Left renal cortex interstitium (tissue), 4 donors: Measurements from ENCODE around the gene GPR31. TPM values are rescaled to one million over a fixed set of nuclear protein-coding genes. Genes with fewer than 3 reads are reported as not detected.

Source experiments
- DNase-seq, 4 donors: peaks; one replicate each; pipeline ENCODE4 v3.0.0-alpha.2; 2013; ENCODE audit warnings: low read depth in 4 of 4, low spot score in 2 of 4, missing footprints in 1 of 4
- polyA plus RNA-seq, 4 donors: library from polyadenylated mRNA; unstranded; fragments of 120-200 nt; gene quantifications; one replicate each; pipeline ENCODE4 v1.2.1, GENCODE V29; 2013; ENCODE audit not compliant: insufficient read length in 4 of 4

GPR31 gene
- polyA plus RNA-seq, 4 donors = not detected

GRCh38 chr6:167122041-167122826 lies 35.5 kb downstream of the GPR31 start:
- DNase-seq = no peak

DNA sequence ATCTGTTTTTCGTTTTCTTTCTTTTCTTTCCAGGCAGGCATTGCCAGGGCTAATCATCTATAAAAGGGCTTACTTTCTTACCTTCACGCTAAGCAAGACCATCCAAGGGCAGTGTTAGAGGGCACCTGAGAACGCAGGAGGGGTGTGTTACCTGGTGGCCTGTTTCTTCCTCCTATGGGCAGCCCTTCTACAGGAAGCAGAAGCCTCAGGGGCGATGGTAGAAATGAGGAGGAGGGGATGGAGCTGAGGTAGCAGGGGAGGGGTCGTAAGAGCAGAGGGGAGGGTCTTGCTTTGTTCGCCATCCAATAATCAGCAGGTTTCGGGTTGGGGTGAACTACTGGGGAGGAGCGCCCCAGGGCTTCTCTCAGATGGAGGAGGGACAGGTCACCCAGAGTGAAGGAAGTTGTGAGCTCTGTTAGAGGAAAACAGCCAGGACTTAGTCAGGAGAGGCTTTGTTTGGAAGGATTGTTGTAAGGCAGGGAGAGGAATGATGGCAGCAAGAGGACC lies 36.4 kb downstream of the GPR31 start:
- no peak for DNase-seq

DNA sequence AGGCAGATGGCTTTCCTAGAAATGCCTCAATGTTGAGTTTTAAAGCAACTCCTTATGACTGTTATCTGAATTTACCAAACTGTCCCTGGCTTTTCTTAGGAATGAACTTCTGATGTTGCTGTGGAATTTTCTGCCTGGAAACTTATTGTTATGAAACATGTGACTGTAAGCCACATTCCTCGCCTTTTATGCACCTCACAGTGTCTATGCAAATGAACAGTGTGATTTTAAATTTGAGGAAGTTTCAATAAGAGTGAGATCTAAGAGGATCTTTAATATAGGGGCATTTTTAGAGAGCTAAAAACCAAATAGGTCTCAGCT lies 37.2 kb downstream of the GPR31 start:
- no peak for DNase-seq

- no peak for DNase-seq
Observed at GRCh38 chr6:167119670-167120582, 37.9 kb downstream of the GPR31 start.

- no peak for DNase-seq
Observed at GRCh38 chr6:167118839-167119238, 38.9 kb downstream of the GPR31 start.

DNA sequence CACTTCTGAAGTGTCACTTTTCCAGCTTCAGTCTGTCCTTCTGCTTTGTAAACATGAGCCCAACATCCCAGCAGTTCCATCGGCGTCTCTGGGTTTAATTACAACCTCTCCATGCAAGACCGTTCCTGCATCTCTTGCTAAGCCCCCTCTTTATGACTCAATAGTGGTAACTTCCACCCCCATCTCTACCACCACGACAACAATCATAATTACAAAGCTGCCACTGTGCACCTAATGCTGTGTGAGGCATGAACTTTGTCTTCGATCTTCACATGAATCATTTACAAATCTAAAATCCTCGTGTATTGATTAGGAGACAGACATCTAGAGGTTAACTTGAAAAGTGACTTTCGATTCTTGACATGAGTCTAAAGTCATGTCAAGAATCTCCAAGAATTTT lies 39.8 kb downstream of the GPR31 start:
- no peak for DNase-seq

DNA sequence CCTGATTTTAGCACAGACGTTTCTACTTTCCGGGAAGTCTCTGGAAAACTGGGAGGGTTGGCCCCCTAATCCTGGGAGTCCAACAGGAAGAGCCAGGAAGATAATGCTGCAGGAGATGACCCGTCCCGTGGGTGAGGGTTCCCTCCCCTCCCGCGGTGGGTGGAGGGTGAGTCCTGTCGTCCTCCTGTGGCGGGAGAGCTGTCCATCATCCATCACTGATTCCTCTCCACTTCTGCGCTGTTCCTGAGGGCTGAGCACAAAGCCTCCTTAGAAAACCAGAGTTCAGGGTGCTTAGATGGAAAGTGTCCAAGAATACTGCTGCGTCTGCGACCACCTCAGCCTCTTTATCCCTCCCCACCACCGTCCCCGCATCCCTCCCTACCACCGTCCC lies 40.9 kb downstream of the GPR31 start:
- DNase-seq = no peak

GRCh38 chr6:167116109-167116837 lies 41.5 kb downstream of the GPR31 start:
- DNase-seq = no peak

DNA sequence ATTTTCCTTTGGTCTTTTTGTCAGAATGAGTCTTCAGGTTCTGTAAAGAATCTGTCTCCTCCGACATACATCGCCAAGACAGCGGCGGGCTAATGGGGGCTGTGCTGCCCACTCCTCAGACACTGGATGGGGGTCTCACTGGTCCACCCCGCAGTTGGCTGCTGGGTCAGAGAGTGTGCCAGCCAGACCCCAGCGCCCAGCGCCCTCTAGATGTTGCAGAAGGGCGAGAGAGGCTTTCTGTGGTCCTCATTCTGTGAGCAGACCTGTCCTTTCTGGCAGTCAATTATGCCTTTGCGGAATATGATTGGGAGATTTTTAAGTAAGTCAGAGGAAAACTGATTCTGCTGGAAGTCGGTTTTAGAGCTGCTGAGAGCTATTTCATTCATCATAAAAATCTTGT lies 42.7 kb downstream of the GPR31 start:
- no peak for DNase-seq

DNA sequence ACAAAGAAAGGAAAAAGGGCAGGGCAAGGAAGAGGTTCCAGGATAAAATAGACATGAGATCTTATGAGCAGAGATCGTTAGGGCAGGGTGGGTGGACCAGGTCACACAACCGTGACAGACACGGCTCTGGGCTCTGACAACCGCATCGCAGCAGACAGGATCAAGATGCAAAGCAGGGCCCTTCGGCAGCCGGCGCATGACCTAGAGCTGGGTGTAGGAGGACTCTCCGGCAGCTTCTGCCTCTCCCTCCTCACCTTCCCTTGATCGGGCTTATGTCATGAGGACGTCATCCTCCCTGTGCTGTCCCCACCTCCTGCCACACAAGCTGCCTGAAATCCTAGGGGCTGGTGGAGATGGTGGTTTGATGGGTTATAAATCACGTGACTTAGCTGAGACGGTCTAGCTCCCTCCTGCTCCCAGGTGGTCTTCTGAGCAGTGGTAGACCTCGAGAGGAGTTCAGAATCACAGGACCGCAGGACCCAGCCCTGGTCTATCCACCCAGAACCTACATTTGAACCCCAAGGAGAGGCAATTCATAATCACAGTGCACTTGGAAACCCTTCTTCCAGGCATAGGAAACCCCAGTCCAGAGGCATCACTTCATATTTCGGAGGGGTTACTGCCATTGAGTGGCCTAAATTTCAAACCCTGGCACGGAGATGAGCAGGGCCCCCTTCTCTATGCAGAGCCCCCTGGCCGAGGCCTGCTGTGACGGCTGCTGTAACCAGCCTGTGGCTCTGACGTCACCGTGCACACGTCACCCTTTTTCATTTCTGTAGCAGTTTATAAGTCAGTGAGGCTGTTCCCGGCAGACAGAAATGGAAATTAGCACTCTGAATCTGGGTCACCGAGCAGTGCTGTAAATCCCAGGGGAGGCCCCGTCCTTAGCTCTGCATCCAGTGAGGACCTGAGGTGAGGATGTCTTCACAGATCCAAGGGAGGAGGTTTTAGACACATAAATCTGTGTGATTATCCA lies 43.6 kb downstream of the GPR31 start:
- no peak for DNase-seq

DNA sequence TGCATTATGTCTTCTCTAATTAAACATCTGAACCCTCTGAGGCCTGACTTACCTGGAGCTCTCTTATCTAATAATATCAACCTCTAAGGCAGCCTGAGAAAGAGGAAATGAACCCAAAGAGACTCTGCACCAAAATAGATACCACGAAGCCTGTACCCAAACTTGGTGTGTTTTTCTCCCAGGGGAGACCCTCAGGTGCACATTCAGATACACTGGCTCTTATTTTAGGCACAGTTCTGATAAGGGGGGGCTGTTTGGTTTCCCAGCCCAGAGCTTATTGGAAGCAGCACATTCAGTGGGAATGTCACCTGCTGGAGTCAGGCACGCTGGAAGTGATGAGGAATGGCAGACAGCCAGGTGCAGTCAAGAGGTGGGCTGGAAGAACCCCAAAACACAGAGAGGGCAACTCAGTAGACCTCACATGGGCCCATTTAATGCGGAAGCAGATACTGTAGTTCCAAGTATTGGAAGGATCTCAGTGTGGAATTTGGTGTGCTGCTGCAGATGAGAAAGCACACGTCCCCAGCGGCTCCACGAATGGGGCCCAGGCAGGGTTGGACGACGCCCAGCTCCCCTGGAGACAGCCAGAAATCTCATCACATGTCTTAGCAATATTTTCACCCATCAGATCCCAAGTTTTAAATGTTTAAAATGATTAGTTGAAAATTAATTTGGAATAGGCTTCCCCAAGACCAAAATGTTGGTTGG lies 44.6 kb downstream of the GPR31 start:
- no peak for DNase-seq

DNA sequence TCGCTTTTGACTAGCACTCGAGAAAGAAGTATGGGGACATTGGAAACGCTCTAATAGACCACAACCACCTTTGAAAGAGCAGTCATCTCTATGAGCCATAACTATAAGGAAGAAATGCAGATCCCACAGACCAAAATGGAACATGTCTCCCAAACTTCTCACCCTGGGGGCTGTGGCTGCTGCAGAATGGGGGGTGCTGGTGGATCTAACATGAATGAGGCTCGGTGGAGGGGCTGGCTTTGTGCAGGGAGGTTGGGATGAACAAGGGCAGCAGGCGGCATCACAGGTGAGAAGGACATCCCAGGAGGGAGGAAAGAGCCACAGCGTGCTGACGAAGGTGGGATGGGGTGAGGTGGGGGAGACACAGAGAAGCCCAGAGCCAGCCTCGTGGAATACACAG lies 45.4 kb downstream of the GPR31 start:
- no peak for DNase-seq

GRCh38 chr6:167111597-167111996 lies 46.2 kb downstream of the GPR31 start:
- DNase-seq = no peak

DNA sequence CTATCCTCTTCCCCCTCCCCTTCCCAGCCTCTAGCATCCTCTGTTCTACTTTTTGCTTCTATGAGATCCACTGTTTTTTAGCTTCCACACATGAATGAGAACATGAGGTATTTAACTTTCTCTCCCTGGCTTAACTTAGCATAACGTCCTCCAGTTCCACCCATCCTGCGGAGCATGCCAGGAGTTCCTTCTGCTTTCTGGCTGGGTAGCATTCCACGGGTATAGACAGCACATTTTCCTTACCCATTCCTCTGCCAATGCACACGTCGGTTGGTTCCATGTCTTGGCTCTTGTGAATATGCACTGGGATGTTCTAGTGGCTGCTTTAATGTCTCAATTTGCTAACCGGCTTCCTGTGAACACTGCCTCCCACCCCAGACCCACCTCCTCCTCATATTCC lies 48.1 kb downstream of the GPR31 start:
- DNase-seq = no peak

GRCh38 chr6:167108278-167108677 lies 49.5 kb downstream of the GPR31 start:
- DNase-seq = no peak

DNA sequence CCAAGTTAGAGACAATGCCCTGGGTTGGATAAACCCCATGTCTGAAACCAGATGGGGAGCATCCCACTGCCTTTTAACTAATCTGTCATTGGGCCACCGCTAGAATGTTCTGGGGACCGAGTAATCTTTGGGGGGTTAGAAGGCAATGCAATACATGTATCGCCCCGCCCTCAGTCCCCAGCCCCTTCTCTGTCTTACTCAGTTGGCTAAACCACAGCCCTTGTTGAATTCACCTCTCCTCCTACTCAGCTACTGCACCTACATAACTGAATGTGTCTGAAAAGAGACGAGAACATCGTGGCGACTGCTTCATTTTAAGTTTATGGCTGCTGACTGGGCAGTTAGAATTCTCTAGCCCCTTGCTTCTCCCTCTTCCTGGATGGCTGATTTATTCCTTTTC lies 50.0 kb downstream of the GPR31 start:
- no peak for DNase-seq

- peak in 2 of 4 donors; percentile 16 to 37 for DNase-seq
Observed at GRCh38 chr6:167106406-167106805, 51.4 kb downstream of the GPR31 start.
